Activated CD8-positive, alpha-beta memory T cell treated with anti-CD3 and anti-CD28 coated beads, Interleukin-2, amount 50 U/mL, for 1 hour (primary cell): Measurements from ENCODE around the gene COL23A1.

Experiments
- DNase-seq: peaks from one replicate; pipeline ENCODE4 v3.0.0-alpha.2; 2020; ENCODE audit errors: extremely low read depth

The COL23A1 gene

GRCh38 chr5:178532666-178533065, 57.5 kb downstream of the COL23A1 start:
- DNase-seq = no peak

GRCh38 chr5:178532236-178532635, 58.0 kb downstream of the COL23A1 start:
- no peak for DNase-seq

- no peak for DNase-seq
Measured at GRCh38 chr5:178531786-178532185, 58.4 kb downstream of the COL23A1 start.

GRCh38 chr5:178530526-178530925, 59.7 kb downstream of the COL23A1 start:
- DNase-seq = no peak

- DNase-seq = no peak
Measured at GRCh38 chr5:178529080-178529479, 61.1 kb downstream of the COL23A1 start.

- DNase-seq = no peak
Measured at GRCh38 chr5:178527458-178528307, 62.5 kb downstream of the COL23A1 start.

- no peak for DNase-seq
Measured at GRCh38 chr5:178526773-178527457, 63.3 kb downstream of the COL23A1 start.

GRCh38 chr5:178525906-178526732, 64.1 kb downstream of the COL23A1 start:
- DNase-seq = no peak

- no peak for DNase-seq
Measured at GRCh38 chr5:178524093-178524882, 65.9 kb downstream of the COL23A1 start.

GRCh38 chr5:178522361-178522760, 67.8 kb downstream of the COL23A1 start:
- DNase-seq = no peak

- DNase-seq = no peak
Measured at GRCh38 chr5:178520851-178521250, 69.3 kb downstream of the COL23A1 start.

GRCh38 chr5:178519804-178520203, 70.4 kb downstream of the COL23A1 start:
- no peak for DNase-seq

- no peak for DNase-seq
Measured at GRCh38 chr5:178519155-178519554, 71.0 kb downstream of the COL23A1 start.

- no peak for DNase-seq
Measured at GRCh38 chr5:178516504-178517235, 73.5 kb downstream of the COL23A1 start.

- no peak for DNase-seq
Measured at GRCh38 chr5:178515776-178516503, 74.3 kb downstream of the COL23A1 start.

GRCh38 chr5:178514851-178515418, 75.3 kb downstream of the COL23A1 start:
- no peak for DNase-seq

GRCh38 chr5:178511172-178511571, 79.0 kb downstream of the COL23A1 start:
- DNase-seq = no peak

GRCh38 chr5:178509491-178510057, 80.6 kb downstream of the COL23A1 start:
- DNase-seq = no peak

GRCh38 chr5:178507151-178507932, 82.9 kb downstream of the COL23A1 start:
- DNase-seq = no peak
